Activated B cell treated with CpG ODN at 0.5 μM for 24 hours (primary cell): Measurements from ENCODE around the gene DIAPH3. TPM values are rescaled to one million over a fixed set of nuclear protein-coding genes. Genes with fewer than 3 reads are reported as not detected.

Source experiments
- ATAC-seq: fragments of 200-7000 bp; cut with Tn5 transposase; one replicate; pipeline ENCODE4 v1.10.0; 2021; ENCODE audit warnings: low read depth, mild to moderate bottlenecking, moderate library complexity
- CTCF ChIA-PET: fragments of 350-600 bp; sonication (Branson Sonifier 250); formaldehyde crosslinking; loops from one replicate; lab custom pipeline; 2021; ENCODE audit warnings: antibody characterized with exemption; lab: Charles Lee
- POLR2A ChIA-PET: fragments of 350-600 bp; sonication (Branson Sonifier 250); formaldehyde crosslinking; loops from one replicate; lab custom pipeline; 2021; ENCODE audit warnings: antibody characterized with exemption; lab: Charles Lee
- DNase-seq: peaks from one replicate; pipeline ENCODE4 v3.0.0; 2022
- H3K27ac Mint-ChIP-seq: one replicate; pipeline ENCODE4 v1.8.0; 2020; ENCODE audit warnings: mixed read lengths
- H3K27me3 Mint-ChIP-seq: one replicate; pipeline ENCODE4 v1.8.0; 2021; ENCODE audit warnings: mixed read lengths
- H3K36me3 Mint-ChIP-seq: one replicate; pipeline ENCODE4 v1.8.0; 2021; ENCODE audit warnings: low read depth, mixed read lengths
- H3K4me1 Mint-ChIP-seq: one replicate; pipeline ENCODE4 v1.8.0; 2021; ENCODE audit warnings: mixed read lengths
- H3K4me3 Mint-ChIP-seq: one replicate; pipeline ENCODE4 v1.8.0; 2020; ENCODE audit warnings: mild to moderate bottlenecking, mixed read lengths
- H3K9me3 Mint-ChIP-seq: one replicate; pipeline ENCODE4 v1.8.0; 2020; ENCODE audit warnings: mixed read lengths
- intact Hi-C: fragments of 100-400 bp; cut with micrococcal nuclease; formaldehyde crosslinking; loops from one replicate; pipeline ENCODE4 v1.15.1; 2024
- total RNA-seq: library from RNA; stranded (reverse); gene quantifications from 2 replicates; pipeline ENCODE4 v1.2.3, GENCODE V29; 2022
- TF ChIP-seq, protein P1 (sequence below): fragments of 200-600 bp; IDR thresholded peaks from one replicate; pipeline ENCODE4 v1.8.0; 2022; ENCODE audit warnings: antibody characterized with exemption, mild to moderate bottlenecking

Gene DIAPH3
- total RNA-seq, 1 donor from 2014 or later = 0.38 TPM

DNA sequence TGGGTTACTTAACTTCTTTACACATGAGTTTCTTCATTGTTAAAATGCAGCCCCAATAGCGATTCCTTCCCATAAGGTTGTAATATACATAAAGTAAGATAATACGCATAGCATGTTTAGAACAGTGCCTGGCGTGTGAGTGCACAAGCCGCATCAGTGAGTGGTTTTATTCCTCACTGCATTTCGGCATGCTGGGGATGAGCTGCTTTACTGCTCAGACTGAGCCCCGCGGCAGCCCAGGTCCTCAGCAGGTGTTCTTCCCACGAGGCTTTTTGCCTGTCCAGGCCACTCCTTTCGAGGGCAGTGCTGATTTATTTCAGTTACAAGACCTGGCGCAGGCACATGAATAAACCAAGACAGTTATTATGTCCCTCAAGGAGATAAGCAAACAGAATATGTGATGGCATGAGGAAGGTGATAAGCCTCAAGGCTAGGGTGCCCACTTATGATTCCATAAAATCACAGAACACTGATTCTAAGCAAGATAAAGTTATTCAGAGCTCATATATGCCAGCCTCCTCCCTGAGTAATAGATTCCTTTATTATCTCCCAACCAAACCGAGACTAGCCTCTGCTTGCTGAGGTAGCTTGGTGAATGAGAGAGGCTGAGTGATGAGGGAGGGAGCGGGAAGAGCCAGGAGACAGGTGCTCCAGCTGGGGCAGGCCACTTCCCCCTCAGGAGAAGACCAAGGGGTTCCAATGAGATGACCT is 505.5 kb downstream of the DIAPH3 start:
- TF ChIP-seq, protein P1, sequence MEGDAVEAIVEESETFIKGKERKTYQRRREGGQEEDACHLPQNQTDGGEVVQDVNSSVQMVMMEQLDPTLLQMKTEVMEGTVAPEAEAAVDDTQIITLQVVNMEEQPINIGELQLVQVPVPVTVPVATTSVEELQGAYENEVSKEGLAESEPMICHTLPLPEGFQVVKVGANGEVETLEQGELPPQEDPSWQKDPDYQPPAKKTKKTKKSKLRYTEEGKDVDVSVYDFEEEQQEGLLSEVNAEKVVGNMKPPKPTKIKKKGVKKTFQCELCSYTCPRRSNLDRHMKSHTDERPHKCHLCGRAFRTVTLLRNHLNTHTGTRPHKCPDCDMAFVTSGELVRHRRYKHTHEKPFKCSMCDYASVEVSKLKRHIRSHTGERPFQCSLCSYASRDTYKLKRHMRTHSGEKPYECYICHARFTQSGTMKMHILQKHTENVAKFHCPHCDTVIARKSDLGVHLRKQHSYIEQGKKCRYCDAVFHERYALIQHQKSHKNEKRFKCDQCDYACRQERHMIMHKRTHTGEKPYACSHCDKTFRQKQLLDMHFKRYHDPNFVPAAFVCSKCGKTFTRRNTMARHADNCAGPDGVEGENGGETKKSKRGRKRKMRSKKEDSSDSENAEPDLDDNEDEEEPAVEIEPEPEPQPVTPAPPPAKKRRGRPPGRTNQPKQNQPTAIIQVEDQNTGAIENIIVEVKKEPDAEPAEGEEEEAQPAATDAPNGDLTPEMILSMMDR = no peak
- Mint-ChIP-seq H3K36me3 (no peaks in the 10 kb centered on the region), H3K27me3 (no peaks in the 10 kb centered on the region), H3K4me3 (no peak overlapping the region), H3K9me3 (no peaks in the 10 kb centered on the region), H3K27ac (no peak overlapping the region), H3K4me1 (no peaks in the 10 kb centered on the region)
- no peak for ATAC-seq
- ChIA-PET POLR2A (no interaction called here), CTCF (no interaction called here)
- DNase-seq = no peak
- intact Hi-C loops = no loop called here

GRCh38 chr13:59653916-59654315 is 509.8 kb downstream of the DIAPH3 start:
- Mint-ChIP-seq H3K27ac (no peak overlapping the region), H3K36me3 (no peaks in the 10 kb centered on the region), H3K27me3 (no peaks in the 10 kb centered on the region), H3K9me3 (no peaks in the 10 kb centered on the region), H3K4me3 (no peak overlapping the region), H3K4me1 (no peaks in the 10 kb centered on the region)
- ChIA-PET CTCF (no interaction called here), POLR2A (no interaction called here)
- DNase-seq (no peak), ATAC-seq (no peak)
- intact Hi-C loops = no loop called here
- TF ChIP-seq, protein P1 = no peak

DNA sequence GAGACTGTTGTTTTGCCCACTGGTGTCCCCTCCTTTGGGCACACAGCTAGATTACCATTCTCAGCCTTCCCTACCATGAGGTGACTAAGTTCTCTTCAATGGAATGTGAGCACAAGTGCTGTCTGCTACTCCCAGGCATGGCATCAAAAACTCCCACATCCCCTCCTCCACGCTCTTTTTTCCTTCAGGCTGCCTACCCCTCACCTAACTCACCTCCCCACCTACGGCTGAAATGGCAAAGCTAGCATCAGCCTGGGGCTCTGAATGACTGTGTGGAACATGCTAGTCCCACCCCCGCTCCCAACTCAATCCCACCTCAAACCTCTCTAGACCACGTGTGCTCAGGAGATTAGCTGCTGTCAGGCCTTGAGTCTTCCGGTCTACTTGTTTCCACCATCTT is 512.2 kb downstream of the DIAPH3 start:
- H3K27ac Mint-ChIP-seq = no peak overlapping the region
- no peaks in the 10 kb centered on the region for H3K36me3 Mint-ChIP-seq
- no peaks in the 10 kb centered on the region for H3K9me3 Mint-ChIP-seq
- H3K4me1 Mint-ChIP-seq = no peaks in the 10 kb centered on the region
- no peak overlapping the region for H3K4me3 Mint-ChIP-seq
- ATAC-seq = no peak
- ChIA-PET POLR2A (no interaction called here), CTCF (no interaction called here)
- TF ChIP-seq, protein P1 = no peak
- no peak for DNase-seq
- intact Hi-C loops = no loop called here
- H3K27me3 Mint-ChIP-seq = no peaks in the 10 kb centered on the region

DNA sequence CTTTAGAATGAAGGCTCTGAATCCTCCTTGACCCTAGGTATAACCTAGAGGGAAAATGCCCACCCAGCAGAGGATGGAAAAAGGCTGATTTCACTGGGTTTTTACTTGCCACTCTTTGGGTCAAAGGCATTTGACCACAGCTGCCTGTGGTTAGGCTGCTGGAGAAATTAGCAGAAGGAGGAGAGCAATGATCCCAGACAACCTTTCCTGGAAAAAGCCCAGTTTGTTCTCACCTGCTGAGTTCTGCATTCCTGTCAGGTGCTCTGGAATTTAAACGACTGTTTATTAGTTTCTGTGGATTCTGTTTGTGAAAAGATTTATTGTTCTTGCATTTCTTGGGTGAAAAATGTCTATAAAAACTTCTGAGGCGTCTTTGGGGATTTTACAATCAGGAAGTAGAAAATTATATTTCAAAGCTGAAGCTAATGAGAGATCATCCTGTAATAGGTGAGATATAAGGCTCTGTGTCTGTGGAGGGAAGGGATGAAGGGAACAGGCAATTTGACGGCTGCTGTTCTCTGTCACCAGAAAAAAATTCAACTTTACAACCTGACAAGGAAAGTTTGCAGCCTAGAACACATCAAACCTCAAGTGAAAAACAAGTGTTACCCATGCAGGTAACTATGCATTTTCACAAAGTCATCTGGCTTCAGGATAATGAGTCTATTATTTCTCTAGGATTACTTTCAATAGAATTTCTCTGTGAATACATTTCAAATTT is 519.7 kb downstream of the DIAPH3 start:
- ChIA-PET POLR2A (no interaction called here), CTCF (no interaction called here)
- H3K4me1 Mint-ChIP-seq = no peaks in the 10 kb centered on the region
- H3K9me3 Mint-ChIP-seq = no peaks in the 10 kb centered on the region
- H3K27ac Mint-ChIP-seq = no peak overlapping the region
- intact Hi-C loops = no loop called here
- TF ChIP-seq, protein P1 = no peak
- H3K36me3 Mint-ChIP-seq = no peaks in the 10 kb centered on the region
- no peak for DNase-seq
- ATAC-seq = no peak
- H3K4me3 Mint-ChIP-seq = no peak overlapping the region
- peaks cover 3% of the 10 kb centered on the region for H3K27me3 Mint-ChIP-seq

DNA sequence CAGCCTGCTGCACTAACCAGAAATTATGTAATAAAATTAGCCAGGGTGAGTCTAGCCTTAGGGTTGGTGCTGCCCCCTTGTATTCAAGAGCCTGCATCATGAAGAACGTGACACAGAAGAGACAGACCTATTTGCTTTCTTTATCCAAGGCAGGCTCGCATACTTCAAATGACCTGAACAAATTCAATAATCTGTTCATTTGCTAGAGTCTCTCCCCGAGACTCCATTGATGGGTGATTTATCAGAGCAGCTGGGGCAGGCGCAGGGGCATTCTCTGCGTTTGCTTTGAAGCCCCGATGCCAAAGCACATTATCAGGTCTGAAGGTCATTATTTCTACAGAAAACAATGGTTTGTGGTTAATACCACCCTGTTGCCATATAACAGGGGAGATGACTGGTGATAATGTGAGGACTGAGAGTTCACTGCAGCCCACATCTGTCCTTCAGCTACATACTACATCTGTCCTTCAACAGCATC is 520.3 kb downstream of the DIAPH3 start:
- Mint-ChIP-seq H3K27me3 (peaks cover 3% of the 10 kb centered on the region), H3K36me3 (no peaks in the 10 kb centered on the region), H3K9me3 (no peaks in the 10 kb centered on the region), H3K4me1 (no peaks in the 10 kb centered on the region), H3K4me3 (no peak overlapping the region), H3K27ac (no peak overlapping the region)
- no peak for ATAC-seq
- intact Hi-C loops = no loop called here
- ChIA-PET POLR2A (no interaction called here), CTCF (no interaction called here)
- TF ChIP-seq, protein P1 = no peak
- DNase-seq = no peak
